Activated naive CD4-positive, alpha-beta T cell treated with anti-CD3 and anti-CD28 coated beads, Interleukin-2, amount 50 U/mL, for 72 hours (primary cell): ENCODE results near the gene SPAG6. TPM values are rescaled to one million over a fixed set of nuclear protein-coding genes. Genes with fewer than 3 reads are reported as not detected.

Experiments
- ATAC-seq, 2 donors: fragments of 150-1000 bp; cut with Tn5 transposase; 2 replicates each; pipeline ENCODE4 v1.10.0; 2021; ENCODE audit warnings: mild to moderate bottlenecking in 2 of 2, moderate library complexity in 2 of 2
- DNase-seq, 2 donors: peaks; one replicate each; pipeline ENCODE4 v3.0.0; 2021 to 2022; ENCODE audit warnings: low spot score in 2 of 2
- H3K27ac Mint-ChIP-seq, 2 donors: one replicate each; pipeline ENCODE4 v1.8.0; 2022; ENCODE audit warnings: mild to moderate bottlenecking in 2 of 2, mixed read lengths in 2 of 2
- H3K36me3 Mint-ChIP-seq, 2 donors: one replicate each; pipeline ENCODE4 v1.8.0; 2022; ENCODE audit warnings: mixed read lengths in 2 of 2
- H3K9me3 Mint-ChIP-seq, 2 donors: one replicate each; pipeline ENCODE4 v1.8.0; 2022; ENCODE audit warnings: mixed read lengths in 2 of 2
- total RNA-seq, 2 donors: library from RNA; stranded (reverse); gene quantifications; one replicate each; pipeline ENCODE4 v1.2.3, GENCODE V29; 2022

The SPAG6 gene
- total RNA-seq, 2 donors from 2014 or later, result 0.19 TPM; not detected in 1

- DNase-seq (no peak), ATAC-seq (no peak)
- H3K27ac Mint-ChIP-seq, result no peak overlapping the region
- H3K36me3 Mint-ChIP-seq, result peaks cover 4 to 5% of the 10 kb centered on the region in 2 donors
- no peaks in the 10 kb centered on the region for H3K9me3 Mint-ChIP-seq
Observed at GRCh38 chr10:22451346-22451745, 106.0 kb downstream of the SPAG6 start.

DNA sequence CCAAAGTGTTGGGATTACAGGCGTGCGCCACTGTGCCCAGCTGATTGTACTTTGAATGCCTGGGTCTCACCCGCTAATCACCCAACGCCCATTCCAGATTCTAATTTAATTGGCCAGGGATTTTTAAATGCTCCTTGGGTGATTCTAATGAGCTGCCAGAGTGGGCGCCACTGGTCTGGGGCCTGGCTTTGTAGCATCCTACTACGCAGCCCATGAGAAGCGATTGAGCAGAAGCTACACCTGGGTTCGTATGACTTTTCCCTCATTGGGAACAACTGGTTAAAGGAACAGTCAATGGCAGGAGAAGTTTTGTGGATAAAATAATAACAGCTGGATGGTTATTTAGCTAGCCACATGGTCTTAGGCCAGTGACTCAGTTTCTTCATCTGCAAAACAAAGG, 108.0 kb downstream of the SPAG6 start:
- H3K36me3 Mint-ChIP-seq, result peaks cover 4 to 5% of the 10 kb centered on the region in 2 donors
- no peaks in the 10 kb centered on the region for H3K9me3 Mint-ChIP-seq
- DNase-seq (no peak), ATAC-seq (no peak)
- no peak overlapping the region for H3K27ac Mint-ChIP-seq

GRCh38 chr10:22453948-22454591, 108.8 kb downstream of the SPAG6 start:
- no peak overlapping the region for H3K27ac Mint-ChIP-seq
- ATAC-seq, result no peak
- peaks cover 4 to 5% of the 10 kb centered on the region in 2 donors for H3K36me3 Mint-ChIP-seq

GRCh38 chr10:22454634-22455033, 109.3 kb downstream of the SPAG6 start:
- peaks cover 4 to 5% of the 10 kb centered on the region in 2 donors for H3K36me3 Mint-ChIP-seq
- DNase-seq (no peak), ATAC-seq (no peak)
- no peaks in the 10 kb centered on the region for H3K9me3 Mint-ChIP-seq
- H3K27ac Mint-ChIP-seq, result no peak overlapping the region

More at GRCh38 chr10:22453948-22454591, 108.8 kb downstream of the SPAG6 start:
- H3K9me3 Mint-ChIP-seq, result no peaks in the 10 kb centered on the region
- no peak for DNase-seq

DNA sequence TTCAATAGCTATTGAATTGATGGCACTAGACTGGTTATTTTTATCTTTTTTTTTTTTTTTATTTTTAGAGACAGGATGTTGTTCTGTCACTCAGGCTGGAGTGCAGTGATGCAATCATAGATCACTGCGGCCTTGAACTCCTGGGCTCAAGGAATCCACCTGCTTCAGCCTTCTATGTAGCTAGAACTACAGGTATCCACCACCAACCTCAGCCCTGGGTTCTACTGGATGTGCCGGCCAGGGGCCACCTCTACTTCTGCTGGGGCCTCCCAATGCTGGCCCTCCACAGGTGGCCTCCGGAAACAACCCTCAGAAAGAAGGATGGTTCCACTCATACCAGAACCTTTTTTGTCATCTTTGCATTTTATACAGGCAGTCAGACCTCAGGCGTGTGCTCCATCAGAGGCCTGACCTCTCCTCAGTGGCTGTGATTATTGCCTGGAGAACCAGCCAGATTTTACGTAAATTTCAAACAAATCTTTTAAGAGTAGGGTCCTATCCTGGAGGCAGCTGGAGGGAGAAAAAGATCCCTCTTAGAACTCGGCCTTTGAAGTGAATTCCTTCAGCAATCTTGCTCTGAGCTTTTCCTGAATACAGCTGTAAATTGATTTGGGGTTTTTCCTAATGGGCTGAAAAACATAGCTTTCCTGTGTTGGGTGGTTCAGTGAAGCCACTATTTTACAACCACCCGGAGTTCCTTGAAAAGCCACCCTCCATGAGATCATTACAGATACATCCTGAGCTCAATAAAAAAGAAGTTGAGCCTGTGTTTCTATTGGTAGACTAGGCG, 110.0 kb downstream of the SPAG6 start:
- no peak for ATAC-seq
- H3K36me3 Mint-ChIP-seq, result peaks cover 4 to 5% of the 10 kb centered on the region in 2 donors
- H3K9me3 Mint-ChIP-seq, result no peaks in the 10 kb centered on the region
- no peak overlapping the region for H3K27ac Mint-ChIP-seq
- no peak for DNase-seq

DNA sequence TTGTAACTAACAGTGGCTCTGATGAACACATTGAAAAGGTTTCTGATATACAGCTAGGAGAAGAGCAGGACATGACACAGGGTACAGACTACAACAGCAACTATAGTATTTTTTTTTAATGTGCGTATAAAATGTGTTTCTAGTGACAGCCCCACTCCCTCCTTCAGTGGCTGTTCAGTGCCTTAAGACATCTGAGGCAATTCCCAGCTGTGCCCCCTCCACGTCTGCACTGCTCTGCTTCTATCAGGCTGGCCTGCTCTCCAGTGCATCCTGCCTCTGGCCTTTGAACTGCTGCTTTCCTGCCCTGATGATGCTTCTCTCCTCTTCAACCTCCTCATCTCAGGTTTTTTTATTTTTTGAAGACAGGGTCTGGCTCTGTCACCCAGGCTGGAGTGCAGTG, 111.2 kb downstream of the SPAG6 start:
- no peak overlapping the region for H3K27ac Mint-ChIP-seq
- ATAC-seq, result no peak
- no peaks in the 10 kb centered on the region for H3K9me3 Mint-ChIP-seq
- DNase-seq, result no peak
- H3K36me3 Mint-ChIP-seq, result peaks cover 3 to 5% of the 10 kb centered on the region in 2 donors

DNA sequence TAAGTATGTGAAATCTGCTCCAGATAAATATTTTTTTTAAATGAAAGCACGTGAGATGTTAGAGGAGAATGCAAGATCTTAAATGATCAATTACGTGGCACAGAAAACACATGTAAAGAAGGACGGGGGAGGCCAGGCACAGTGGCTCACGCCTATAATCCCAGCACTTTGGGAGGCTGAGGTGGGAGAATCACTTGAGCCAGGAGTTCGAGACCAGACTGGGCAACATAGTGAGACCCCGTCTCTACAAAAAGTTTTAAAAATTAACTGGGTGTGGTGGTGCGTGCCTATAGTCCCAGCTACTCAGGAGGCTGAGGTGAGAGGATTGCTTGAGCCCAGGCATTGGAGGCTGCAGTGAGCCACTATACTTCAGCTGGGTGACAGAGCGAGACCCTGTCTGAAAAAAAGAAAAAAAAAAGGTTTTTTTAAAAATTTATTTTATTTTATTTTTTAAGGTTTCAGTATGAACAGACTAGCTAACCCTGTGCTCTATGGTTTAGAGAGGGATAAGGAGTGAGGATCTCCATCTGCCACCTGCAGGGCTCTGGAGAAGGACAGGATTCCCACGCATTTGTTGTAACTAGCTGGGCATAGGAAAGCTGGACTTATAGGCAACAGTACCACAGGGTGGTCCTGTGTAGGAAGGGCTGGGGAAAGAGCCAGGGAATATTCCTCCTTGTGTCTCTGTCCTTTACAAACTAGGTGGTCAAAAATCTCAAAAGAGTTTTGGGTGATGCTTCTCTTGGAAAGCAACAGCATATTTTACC, 113.2 kb downstream of the SPAG6 start:
- DNase-seq (no peak), ATAC-seq (no peak)
- H3K27ac Mint-ChIP-seq, result no peak overlapping the region
- H3K9me3 Mint-ChIP-seq, result no peaks in the 10 kb centered on the region
- peaks cover 0 to 4% of the 10 kb centered on the region in 2 donors for H3K36me3 Mint-ChIP-seq

DNA sequence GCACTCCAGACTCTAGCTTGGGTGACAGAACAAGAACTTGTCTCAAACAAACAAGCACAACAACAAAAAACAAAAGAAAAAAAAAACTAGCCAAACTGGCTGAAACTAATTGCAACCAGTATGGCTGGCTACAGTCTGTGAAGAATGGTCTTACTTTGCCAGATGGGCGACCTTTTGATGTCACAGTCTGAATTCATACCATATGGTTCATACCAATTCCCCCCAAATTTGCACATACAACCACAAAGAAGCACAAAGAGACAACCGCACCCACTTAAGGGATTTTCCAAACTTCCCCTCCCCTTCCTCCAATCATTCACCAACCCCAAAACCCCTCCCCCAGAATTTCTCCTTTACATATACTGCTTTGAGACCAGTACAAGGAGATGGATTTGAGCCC, 114.2 kb downstream of the SPAG6 start:
- no peak overlapping the region for H3K27ac Mint-ChIP-seq
- ATAC-seq (no peak), DNase-seq (no peak)
- no peaks in the 10 kb centered on the region for H3K9me3 Mint-ChIP-seq
- no peaks in the 10 kb centered on the region for H3K36me3 Mint-ChIP-seq

DNA sequence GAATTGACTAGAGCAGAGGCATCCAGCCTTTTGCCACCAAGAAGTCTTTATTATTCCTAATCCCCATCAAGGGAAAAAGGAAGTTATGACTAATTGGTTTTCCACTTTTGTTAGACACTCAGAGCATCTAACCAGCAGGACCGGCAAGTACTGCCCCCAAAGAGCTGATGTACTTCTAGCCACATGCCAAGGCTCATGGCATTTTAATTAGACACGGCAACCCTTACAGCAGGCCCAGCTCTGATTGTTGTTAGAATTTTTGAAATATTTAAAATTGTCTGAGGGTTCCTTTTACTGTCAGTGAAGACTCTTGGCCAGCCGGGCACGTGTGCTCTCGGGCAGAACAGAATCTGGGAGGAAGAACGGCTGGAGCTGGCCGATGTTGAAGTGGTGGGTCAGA, 114.8 kb downstream of the SPAG6 start:
- no peak for DNase-seq
- no peak for ATAC-seq
- no peaks in the 10 kb centered on the region for H3K9me3 Mint-ChIP-seq
- H3K27ac Mint-ChIP-seq, result no peak overlapping the region
- no peaks in the 10 kb centered on the region for H3K36me3 Mint-ChIP-seq

DNA sequence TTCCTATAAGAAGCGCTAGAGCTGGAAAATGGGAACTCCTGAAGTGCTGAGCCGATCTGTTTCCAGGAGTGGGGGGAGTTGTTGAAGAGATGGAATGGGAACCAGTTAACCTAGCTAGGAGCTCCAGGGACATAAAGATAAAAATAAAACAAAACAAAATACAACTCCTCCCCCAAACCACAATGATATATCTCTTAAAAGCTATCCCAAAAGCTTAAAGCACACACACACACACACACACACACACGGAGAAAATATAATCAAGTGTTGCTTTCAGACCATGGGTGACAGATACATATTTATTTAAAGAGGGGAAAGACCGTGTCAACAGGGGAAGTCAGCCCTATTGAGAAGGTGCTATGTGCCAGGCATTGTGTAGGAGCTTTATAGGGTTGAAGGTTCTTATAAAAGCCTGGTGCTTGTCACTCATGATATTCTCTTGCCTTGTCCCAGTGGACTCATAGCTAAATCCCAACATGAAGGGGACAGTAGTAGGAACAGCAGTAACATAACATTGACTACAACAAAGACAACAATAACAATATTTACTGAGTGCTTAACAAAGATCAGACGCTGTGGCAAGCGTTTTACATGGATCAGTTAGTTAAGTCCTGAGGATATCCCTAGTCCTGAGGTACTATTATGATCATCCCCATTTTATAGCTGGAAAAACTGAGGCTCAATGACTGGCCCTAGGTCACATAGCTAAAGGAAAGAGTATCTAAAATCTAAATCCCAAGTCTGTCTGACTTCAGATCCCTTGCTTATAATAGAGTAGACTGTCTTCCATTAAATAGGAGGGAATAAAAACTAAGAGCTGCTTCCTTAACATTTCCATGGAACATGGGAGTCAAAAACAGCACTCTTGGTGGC, 115.5 kb downstream of the SPAG6 start:
- peak overlapping the region in 1 of 2 donors; percentile 62 for H3K27ac Mint-ChIP-seq
- no peaks in the 10 kb centered on the region for H3K9me3 Mint-ChIP-seq
- H3K36me3 Mint-ChIP-seq, result no peaks in the 10 kb centered on the region
- no peak for ATAC-seq
- no peak for DNase-seq

- Mint-ChIP-seq H3K27ac (no peak overlapping the region), H3K9me3 (no peaks in the 10 kb centered on the region), H3K36me3 (no peaks in the 10 kb centered on the region)
- ATAC-seq (no peak), DNase-seq (no peak)
Observed at GRCh38 chr10:22461891-22462290, 116.6 kb downstream of the SPAG6 start.

- H3K36me3 Mint-ChIP-seq, result no peaks in the 10 kb centered on the region
- H3K9me3 Mint-ChIP-seq, result no peaks in the 10 kb centered on the region
- no peak for DNase-seq
- no peak for ATAC-seq
- no peak overlapping the region for H3K27ac Mint-ChIP-seq
Observed at GRCh38 chr10:22463255-22463654, 118.0 kb downstream of the SPAG6 start.

DNA sequence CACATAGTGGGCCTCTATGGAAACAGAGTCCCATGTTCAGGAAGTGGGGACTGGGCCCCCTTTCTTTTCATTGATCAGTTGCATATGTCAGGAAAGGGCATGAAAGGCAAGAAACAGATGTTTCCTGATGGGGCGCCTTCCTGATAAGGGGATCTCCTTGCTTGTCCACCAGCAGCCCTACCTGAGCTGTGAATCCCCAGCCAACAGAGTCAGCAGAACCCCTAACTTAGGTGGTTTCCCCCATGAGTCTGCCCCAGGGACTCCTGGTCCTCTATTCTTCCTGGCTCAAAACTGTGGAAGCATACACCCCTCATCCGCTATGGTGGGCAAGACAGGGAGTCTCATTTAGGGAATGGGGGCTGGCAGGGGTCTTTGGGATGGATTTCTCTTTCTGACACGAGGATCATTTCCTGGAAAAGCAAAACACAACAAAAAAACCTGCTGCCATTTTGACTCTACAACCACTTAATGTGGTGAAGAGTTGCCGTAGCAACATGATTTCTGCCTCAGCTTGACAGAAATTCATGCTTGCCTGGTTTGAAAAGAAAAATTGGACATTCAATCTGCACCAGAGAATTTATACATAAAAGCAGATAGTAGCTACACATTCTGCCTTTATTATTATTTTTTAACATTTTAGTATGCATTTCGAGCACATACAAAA, 119.8 kb downstream of the SPAG6 start:
- ATAC-seq, result no peak
- Mint-ChIP-seq H3K36me3 (no peaks in the 10 kb centered on the region), H3K9me3 (no peaks in the 10 kb centered on the region), H3K27ac (no peak overlapping the region)
- no peak for DNase-seq

DNA sequence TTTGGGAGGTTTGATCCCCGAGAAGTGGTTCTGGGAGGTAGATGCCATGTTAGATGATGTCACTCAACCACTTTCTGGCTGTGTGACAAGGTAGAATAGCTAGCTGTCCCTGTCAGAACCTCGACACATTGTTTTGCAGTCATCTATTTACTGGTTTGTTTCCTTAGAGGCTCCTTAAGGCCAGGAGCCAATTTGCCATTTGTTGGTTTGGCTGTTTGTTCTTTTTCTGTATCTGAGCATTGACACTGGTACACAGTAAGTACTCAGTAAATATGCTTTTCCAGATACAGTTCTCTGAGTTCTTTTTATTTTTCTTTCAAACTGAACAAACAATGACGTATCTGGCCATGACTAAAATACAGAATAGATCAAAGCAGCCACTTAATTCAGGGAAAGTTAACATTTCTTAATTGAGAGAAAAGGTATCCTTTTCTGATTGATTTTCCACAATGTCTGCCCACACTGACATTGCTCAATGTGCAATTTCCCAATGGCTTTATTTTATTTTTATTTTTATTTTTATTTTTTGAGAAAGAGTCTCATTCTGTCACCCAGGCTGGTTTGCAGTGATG, 121.6 kb downstream of the SPAG6 start:
- DNase-seq (no peak), ATAC-seq (no peak)
- no peak overlapping the region for H3K27ac Mint-ChIP-seq
- H3K36me3 Mint-ChIP-seq, result no peaks in the 10 kb centered on the region
- H3K9me3 Mint-ChIP-seq, result no peaks in the 10 kb centered on the region
